Nucleus accumbens (tissue), 56 donors: ENCODE measurements around the gene LRMDA.

ENCODE experiments used
- DNase-seq, 56 donors: peaks; one replicate each; lab custom pipeline; 2025; lab: John Stamatoyannopoulos, UW

Gene LRMDA

GRCh38 chr10:75441682-75442081, 10.3 kb downstream of the LRMDA start:
- no peak for DNase-seq

DNA sequence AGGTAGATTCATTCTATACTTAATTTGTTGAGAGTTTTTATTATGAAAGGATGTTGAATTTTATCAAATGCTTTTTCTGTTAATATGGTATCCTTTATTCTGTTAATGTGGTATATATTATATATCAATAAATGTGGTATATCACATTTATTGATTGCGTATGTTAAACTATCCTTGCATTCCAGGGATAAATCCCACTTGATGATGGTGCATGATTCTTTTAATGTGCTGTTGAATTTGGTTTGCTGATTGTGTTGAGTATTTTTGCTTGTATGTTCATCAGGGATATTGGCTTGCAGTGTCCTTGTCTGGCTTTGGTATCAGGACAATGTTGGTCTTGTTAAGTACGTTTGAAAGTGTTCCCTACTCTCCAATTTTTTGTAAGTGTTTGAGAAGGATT, 11.9 kb downstream of the LRMDA start:
- DNase-seq, result no peak

DNA sequence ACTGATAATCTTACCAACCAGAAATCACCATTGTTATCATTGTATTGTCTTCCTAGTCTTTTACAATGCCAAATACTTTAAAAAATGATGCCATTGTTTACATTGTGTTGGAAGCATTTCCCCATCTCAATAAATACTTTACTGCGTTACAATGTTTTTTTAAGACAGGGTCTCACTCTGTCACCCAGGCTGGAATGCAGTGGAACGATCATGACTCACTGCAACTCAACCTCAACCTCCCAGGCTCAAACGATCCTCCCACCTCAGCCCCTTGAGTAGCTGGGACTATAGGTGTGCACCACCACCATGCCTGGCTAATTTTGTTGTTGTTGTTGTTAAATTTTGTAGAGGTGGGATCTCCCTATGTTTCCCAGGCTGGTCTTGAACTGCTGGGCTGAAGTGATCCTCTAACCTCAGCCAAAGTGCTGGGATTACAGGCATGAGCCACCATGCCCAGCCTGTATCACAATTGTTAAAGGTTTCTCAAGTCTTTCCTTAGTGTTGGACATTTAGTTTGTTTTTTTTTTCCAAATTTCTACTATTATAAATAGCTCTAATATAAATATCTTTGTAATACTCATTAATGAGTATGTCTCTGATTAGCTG, 13.5 kb downstream of the LRMDA start:
- no peak for DNase-seq

- no peak for DNase-seq
Measured at GRCh38 chr10:75446508-75446907, 15.1 kb downstream of the LRMDA start.

DNA sequence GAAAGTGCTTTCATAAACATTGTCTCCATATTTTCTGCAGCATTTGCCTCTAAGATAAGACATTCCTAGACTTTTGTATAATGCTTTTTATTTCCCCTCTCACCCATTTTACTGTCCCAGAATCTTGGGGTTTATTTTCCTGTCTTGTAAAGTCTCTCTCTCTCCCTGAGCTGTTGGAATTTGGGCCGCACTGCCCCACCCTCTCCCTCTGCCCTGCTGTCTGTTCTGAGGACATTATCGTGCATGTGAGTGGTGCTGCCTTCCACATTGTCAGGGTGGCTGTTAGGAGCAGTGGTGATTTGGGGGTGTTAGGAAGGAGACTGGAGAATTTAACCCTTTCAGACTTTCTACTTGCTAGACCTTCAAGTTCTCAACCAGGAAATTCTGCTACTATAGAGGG, 16.7 kb downstream of the LRMDA start:
- no peak for DNase-seq

DNA sequence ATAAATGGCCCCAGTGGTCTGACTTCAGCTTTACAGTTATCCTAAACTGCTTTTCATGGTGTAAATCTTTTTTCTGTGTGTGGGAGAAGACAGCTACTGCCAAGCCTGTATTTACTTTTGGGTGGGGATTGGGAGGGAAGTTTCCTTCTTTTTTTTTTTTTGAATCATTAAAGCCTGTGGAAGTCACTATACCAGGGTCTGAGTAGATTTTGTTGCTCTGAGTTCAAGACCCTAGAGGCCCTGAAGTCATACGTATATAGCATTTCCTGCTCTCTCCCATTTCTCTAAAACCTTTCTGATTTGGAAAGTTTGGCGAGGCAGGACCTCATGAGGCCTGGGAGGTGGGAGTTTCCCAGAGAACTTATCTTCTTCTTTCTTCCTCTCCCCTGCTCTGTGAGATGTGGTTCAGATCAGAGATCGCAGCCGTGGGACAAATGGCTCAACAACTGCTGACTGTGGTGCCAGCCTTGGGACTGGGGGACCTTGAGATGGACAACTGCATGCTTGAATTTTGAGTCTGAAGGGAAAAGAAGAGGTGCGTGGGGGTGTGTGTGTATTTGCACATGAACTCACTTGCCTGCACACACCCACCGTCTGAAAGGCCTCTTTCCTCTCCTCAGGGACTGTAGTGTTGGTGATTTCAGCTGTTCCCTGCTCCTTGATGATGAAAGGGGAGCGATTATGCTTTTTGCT, 18.1 kb downstream of the LRMDA start:
- no peak for DNase-seq

DNA sequence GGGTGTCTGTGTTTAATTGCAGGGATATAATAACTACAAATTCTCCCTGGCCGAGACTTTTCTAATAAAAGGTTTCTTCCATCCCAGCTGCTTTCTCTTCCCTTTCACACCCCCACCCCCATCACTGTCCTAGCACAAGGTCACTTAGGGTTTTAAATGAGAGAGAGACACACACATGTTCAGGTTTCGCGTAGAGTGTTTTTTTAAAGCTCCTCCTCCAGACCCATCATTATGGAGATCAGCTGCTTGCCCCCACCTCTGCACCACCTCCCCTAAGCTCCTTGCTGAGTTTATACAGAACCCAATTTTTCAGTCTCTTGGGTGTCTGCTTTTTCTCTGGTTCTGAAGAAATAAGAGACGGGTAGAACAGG, 18.6 kb downstream of the LRMDA start:
- peak in 1 of 56 donors; percentile 6 for DNase-seq

DNA sequence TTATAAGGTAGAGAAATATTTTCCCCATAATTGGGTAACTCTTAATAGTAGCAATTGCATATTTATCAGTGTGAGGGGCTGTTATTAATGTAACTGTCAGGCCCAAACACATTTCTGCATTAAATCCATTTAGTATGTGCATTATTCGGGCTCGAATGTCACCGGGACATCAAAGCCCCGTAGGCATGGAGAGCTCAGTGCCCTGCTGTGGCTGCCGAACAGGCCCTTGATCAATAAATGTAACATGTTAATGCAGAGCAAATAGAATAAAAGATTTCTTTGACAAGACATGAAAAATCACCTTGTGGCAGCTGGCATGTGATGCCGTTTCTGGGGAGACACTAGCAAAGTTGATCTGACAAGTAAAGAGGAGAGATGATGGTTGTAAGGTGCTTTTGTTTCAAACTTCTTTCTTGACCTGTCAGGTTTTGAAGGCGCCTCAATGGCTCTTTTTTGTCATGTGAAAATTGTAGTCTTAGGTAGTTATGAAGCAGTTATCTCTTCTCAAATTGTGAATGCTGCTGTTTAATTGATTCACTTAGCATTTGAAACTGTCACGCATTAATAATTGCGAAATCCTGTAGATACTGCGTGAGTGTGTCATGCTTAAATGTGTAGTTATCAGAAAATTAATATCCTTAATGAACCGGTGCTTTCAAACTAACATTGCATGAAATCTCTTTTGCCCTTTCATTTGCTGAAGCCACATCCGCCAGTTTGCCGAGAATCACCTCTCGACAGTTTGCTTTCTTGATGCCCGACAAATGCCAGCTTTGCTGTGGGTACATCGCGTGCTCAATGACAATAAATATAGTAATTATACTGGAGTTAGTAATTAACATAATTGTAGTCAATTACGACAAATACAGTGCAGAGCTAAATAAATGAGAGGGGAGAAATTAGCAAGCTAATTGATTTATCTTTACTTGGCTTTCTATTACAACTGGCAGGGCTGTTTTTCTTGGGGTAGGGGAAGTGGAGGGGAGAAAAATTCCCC, 19.5 kb downstream of the LRMDA start:
- peak in 1 of 56 donors; percentile 15 for DNase-seq

DNA sequence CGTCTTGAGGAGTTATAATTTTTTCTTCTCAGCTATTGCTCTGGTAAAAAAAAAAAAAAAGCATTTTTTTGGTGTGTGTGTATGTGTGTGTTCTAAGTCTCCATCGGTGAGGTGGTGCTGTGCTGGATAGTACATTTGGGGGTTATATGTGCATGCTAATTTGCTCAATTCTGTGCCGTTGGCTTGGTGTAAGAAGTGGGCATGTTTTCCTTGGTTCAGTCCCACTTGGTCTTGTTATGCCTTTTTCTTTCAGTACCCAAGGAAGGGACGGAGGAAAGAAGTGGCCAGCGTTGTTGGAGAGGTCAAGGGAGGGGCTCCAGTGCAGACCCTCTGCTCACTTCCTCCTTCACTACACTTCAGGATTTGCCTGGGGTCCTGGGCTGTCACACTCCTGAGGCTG, 20.4 kb downstream of the LRMDA start:
- no peak for DNase-seq

DNA sequence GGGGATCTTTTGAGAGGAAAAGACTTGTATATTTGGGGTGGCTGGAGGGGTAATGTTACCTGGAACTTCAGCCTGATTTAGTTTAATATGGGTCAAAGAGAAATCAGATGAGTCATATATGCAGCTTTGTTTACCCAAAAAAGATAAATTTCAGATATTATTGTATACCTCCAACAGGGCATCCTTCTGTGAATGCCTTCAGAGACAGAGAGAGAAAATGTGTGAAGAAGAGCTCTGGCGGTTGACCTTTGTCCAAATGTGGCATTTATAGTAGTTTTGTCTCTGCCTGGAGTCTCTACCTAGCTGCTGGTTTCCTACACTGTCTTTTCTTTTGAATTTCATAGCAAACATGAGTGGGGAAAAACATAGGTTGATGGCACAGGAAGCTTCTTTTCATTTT, 21.6 kb downstream of the LRMDA start:
- DNase-seq, result no peak

DNA sequence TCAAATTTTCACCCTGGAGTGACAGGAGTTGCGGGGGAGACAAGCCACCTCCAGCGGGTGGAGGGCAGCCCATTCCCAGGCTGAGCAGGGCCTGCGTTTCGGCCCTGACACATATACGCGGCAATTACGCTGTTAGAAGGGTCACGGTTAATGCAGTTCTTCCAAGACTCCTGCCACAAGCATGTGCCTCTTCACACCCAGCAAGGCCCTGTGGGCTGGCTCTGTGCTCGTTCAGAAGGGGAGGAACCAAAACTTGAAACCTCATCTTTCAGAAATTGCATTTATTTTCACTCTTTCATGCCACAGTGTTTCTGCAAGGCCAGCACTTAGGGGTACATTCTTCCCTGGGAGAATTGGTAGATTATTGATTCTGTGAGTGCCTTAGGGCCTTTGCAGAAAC, 24.7 kb downstream of the LRMDA start:
- DNase-seq, result no peak

DNA sequence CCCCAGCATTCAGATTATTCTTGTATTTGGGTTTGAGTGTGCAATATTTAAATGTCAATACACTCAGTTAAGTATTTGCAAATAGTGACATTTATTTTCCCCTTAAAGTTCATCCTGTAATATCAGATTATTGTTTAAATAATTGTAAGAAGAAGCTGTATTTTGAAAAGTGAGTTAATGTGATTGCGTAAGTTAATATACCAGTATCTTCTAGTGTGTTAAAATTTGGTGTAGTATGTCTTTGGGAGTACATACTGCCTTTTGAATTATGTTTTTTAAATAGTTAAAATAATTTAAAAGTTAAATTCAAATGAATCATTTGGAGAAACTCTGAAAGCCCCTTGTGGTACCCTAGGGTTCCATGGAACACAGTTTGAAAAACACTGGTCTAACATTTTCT, 28.6 kb downstream of the LRMDA start:
- no peak for DNase-seq

GRCh38 chr10:75461672-75462649, 30.5 kb downstream of the LRMDA start:
- no peak for DNase-seq

GRCh38 chr10:75462865-75463264, 31.4 kb downstream of the LRMDA start:
- DNase-seq, result no peak

DNA sequence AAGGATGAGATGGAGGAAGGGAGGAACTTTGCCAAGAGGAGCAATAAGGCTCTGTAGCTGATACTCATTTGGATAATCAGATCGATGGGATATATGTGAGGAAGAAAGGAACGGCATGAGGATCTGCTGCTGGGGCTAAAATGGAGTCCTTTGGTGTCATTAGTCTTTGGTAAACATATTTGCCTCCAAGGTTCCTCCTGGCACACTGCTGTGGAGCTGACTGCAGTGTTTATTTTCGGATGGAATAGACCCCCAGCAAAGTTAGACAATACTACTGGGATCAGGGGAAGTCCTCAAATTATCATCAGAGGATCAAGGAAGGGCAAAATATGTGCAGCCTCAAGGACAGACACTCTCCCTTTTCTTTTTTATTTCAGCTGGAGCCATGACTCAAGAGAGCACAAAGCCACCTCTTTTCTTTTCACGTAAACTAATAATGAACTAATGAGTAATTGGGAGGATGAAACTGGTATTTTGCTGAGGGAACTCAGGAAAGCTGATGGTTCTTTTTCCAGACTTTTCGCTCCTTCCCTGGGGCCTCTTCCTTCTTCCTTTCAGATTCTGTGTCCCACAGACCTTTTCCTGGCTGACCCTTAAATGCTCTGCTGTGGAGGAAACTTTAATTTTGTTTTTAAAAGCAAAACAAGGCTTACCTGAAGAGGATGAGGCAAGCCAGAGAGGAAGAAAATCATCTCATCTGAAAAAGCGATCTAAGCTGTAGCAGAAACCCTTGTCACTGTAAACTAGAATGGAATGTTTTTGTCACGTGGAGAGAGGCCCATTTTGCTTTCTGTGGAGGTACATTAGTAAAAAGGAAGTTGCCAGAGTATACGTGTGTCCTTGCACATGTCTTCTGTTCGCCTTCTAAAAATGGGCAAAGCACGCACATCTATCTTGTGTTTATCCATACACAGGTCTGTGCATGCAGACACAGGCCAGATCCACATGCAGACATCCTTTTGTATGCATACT, 33.3 kb downstream of the LRMDA start:
- DNase-seq, result no peak

DNA sequence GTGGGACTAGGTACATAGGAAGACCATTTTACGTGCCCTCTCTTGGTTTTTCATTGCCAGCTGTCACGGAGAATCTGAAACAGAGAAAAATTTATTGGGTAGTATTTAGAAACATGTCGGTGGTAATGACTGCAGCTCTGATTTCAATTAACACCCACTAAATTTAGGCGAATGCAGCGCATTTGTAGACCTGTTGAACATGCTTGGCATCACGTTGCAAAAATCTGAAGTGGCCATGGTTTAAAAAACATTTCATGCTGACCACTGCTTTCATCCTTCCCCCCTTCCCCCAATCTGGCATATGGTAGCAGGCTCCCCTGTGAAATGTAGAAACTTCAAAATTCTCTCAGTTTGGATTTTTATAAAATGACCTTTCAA, 34.0 kb downstream of the LRMDA start:
- no peak for DNase-seq

- no peak for DNase-seq
Measured at GRCh38 chr10:75466001-75466400, 34.6 kb downstream of the LRMDA start.

DNA sequence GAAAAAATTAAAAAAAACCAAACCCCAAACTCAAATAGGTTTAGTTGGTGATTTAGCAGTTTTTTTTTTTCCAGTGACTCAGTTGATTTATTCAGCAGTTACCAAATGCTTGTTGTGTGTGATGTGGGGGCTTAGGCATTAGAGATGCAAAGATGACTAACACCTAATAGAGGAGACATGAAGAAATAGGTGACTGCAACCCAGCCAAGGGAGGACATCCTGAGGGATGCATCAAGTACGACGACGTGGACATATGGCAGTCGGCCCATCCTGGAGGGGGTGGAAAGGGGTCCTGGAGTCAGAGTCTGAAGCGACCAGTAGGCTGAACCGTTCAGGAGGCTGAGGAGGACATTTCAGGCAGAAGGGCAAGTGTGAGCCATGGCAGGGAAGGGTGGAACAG, 35.5 kb downstream of the LRMDA start:
- no peak for DNase-seq

GRCh38 chr10:75468612-75469005, 37.2 kb downstream of the LRMDA start:
- no peak for DNase-seq
